Ovary (tissue), 3 donors: Measurements from ENCODE around the gene C3orf49.

Experiments used
- CTCF ChIP-seq, 3 donors: fragments of 450-650 bp in 2 of 3; fragments of 200-600 bp in 1 of 3; IDR thresholded peaks; one replicate each; pipeline versions ENCODE4 v1.5.1 to v1.8.0; 2016 to 2022; ENCODE audit warnings: antibody characterized with exemption in 3 of 3, mild to moderate bottlenecking in 1 of 3
- EP300 ChIP-seq: sonication (generic); formaldehyde crosslinking; IDR thresholded peaks from one replicate; pipeline ENCODE4 v1.6.1; 2017; ENCODE audit warnings: antibody characterized with exemption
- POLR2A ChIP-seq: fragments of 450-650 bp; IDR thresholded peaks from one replicate; pipeline ENCODE4 v1.6.1; 2017; ENCODE audit warnings: antibody characterized with exemption, mild to moderate bottlenecking, moderate library complexity
- donor health status: DM: no; HTN: no; CAD: no.

- TF ChIP-seq CTCF (IDR thresholded peaks at IDR 0.05) (peak; percentile 61 to 68 (median 61)), EP300 (no peak), POLR2A (no peak)
Measured at GRCh38 chr3:63818282-63819150, 583 bp upstream of the C3orf49 start.
